Activated CD4-positive, CD25-positive, alpha-beta regulatory T cell (primary cell): ENCODE data around the gene TERT.
"Not testable (repeated sequence)": the region's sequence is repeated elsewhere in the genome, so short reads cannot be mapped to it uniquely, and the experiment has no call there.

Experiments used
- DNase-seq, 4 experiments: peaks; one replicate each; lab custom pipeline; 2025; lab: John Stamatoyannopoulos, UW

Gene TERT

DNA sequence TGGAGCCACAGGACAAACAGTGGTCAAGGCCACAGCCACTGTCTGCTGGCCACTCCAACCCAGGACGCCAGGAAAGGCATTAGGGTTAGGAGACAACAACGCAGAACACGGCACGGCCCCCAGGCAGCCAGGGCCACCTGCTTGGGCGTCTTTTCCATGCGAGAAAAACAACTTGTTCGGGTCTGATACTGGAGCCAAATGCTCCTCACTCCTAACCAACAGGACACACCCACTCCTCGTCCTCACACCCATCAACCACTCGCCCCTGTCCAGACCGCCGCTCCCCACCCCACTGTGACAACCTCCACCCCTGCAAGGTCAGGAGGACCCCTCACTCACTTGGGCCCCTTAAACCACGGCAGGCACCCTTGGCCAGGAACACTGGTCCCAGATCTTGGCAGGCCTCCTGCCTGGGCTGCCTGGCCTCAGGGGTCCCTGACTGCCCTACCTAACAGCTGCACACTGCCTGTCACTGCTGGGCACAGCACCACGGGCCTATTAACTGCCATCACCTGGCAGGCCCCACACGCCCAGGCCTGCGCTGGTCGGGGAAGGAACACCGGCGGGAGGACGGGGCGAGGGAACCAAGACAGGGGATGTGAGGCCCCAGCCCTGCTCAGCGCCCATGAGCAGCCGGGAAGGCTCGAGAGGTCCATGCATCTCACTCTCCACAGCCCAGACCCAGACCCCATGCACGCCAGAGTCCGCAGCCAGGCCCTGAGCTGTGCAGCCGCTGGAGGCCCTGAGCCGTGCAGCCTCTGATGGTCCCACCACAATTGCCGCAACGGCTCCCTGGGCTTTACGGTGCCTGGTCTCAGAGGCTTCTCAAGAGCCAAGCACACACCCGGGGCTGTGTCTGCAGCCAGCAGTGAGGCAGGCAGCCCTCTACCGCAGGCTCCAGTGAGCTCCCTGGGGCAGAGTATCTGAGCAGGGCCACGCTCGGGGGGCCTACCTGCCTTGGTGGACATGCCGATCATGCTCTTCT, 36.3 kb upstream of the TERT start:
- no peak for DNase-seq

DNA sequence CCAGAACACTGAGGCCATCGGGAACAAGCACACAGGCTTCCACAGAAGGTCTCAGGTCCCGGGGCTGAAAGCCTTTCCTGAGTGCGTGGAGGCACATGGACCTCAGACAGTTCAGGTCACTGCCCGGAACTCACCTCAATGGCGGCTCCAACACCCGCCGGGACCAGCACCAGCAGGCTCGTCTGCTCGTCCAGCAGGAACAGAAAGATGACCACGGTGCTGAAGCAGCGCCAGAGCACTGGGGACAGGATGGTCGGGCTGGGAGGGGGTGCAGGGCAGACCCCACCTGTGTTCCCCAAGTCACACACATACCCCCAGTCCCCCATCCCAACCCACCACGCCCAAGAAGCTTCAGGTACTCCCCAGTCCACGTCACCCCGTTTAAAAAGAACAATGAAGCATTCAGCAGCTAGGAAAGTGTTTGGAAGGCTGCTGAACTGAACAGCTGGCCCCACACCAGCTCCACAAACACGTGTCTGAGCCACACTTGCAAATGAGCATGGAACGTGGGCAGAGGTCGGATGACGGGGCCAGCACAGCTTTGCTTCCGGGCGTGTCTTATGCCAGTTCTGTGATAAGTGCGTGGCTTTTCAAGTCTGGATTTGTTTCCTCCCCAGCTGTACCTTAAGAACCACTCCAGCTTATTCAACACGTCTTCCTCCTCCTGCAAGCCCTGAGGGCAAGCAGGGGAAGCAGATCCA, 35.4 kb upstream of the TERT start:
- DNase-seq = no peak

DNA sequence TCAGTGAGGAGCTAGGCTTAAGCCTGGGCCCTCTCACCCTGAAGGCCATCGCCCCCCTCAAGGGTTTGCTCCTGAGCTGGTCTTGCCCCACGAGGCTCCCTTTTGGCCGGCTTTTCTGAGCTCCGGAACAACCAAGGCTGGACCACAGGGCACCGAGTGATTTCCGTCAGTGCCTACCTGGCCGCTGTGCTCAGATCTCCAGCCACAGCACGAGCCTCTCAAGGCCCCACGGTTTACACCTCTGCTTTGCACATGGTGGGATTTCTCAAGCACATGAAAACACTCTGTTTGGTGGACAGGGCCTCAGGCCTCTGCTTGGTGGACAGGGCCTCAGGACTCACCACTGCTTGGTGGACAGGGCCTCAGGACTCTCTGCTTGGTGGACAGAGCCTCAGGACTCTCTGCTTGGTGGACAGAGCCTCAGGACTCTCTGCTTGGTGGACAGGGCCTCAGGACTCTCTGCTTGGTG, 34.3 kb upstream of the TERT start:
- no peak for DNase-seq

DNA sequence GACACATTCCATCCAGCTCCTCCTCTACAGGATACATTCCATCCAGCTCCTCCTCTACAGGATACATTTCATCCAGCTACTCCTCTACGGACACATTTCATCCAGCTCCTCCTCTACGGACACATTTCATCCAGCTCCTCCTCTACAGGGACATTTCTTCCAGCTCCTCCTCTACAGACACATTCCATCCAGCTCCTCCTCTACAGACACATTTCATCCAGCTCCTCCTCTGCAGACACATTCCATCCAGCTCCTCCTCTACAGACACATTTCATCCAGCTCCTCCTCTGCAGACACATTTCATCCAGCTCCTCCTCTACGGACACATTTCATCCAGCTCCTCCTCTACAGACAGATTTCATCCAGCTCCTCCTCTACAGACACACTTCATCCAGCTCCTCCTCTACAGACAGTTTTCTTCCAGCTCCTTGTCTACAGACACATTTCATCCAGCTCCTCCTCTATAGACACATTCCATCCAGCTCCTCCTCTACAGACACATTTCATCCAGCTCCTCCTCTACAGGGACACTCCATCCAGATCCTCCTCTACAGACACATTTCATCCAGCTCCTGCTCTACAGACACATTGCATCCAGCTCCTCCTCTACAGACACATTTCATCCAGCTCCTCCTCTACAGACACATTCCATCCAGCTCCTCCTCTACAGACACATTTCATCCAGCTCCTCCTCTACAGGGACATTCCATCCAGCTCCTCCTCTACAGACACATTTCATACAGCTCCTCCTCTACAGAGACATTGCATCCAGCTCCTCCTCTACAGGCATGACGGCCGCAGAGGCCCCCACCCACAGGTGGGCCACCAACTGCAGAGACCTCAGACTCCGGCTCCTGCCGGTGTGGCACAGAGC, 33.6 kb upstream of the TERT start:
- not testable (repeated sequence) for DNase-seq

DNA sequence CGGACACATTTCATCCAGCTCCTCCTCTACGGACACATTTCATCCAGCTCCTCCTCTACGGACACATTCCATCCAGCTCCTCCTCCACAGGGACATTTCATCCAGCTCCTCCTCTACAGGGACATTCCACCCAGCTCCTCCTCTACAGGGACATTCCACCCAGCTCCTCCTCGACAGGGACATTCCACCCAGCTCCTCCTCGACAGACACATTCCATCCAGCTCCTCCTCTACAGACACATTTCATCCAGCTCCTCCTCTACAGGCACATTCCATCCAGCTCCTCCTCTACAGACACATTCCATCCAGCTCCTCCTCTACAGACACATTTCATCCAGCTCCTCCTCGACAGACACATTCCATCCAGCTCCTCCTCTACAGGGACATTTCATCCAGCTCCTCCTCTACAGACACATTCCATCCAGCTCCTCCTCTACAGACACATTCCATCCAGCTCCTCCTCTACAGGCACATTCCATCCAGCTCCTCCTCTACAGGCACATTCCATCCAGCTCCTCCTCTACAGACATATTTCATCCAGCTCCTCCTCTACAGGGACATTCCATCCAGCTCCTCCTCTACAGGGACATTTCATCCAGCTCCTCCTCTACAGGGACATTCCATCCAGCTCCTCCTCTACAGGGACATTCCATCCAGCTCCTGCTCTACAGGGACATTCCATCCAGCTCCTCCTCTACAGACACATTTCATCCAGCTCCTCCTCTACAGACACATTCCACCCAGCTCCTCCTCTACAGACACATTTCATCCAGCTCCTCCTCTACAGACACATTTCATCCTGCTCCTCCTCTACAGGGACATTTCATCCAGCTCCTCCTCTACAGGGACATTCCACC, 32.3 kb upstream of the TERT start:
- not testable (repeated sequence) for DNase-seq

DNA sequence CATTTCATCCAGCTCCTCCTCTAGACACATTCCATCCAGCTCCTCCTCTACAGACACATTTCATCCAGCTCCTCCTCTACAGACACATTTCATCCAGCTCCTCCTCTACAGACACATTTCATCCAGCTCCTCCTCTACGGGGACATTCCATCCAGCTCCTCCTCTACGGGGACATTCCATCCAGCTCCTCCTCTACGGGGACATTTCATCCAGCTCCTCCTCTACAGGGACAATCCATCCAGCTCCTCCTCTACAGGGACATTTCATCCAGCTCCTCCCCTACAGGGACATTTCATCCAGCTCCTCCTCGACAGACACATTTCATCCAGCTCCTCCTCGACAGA, 31.6 kb upstream of the TERT start:
- not testable (repeated sequence) for DNase-seq

DNA sequence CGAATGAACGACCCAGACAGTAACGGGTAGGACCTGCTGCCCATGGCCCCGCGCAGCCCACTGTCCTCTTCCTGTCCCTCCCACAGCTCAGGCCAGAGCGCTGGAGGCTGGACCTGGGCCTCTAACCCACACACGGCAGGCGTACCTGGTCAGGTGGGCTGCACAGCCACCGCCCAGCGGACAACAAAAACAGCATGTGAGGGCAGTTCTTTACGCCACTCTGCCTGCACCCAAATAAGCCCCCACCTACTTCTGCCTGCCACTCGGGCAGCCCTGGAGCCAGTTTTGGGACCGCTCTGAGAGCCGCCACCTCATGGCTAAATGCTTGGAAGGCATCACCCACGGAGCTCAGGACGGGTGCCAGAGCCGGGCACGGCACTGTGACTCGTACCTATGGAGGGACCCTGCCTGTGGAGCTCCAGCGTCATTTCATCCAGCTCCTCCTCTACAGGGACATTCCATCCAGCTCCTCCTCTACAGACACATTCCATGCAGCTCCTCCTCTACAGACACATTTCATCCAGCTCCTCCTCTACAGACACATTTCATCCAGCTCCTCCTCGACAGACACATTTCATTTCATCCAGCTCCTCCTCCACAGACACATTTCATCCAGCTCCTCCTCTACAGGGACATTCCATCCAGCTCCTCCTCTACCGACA, 31.1 kb upstream of the TERT start:
- DNase-seq = no peak

DNA sequence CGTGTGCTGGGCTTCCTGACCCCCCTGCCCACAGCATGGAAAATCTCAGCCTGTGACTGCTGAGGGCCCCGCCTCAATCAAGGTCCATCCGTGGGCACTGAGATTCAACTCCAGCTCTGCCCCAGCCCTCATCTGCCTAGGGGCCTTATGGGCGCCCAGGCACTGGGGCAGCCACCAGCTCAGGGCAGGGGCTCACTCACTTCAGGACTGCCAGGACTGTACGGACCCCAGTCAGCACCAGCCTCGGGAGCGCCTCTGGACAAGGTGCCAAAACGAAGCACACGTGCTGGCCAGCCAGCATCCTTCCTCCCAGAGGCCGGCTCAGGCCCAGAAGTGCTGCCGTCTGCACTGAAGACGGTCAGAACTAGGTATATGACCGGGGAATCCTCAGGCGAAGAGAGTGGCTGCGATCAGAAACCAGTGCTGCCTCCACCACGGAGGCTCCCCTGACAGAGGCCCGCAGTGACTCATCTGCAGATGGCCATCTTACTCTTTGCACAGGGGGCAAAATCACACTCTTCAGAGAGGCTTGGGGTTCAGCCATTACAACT, 30.4 kb upstream of the TERT start:
- DNase-seq = no peak

DNA sequence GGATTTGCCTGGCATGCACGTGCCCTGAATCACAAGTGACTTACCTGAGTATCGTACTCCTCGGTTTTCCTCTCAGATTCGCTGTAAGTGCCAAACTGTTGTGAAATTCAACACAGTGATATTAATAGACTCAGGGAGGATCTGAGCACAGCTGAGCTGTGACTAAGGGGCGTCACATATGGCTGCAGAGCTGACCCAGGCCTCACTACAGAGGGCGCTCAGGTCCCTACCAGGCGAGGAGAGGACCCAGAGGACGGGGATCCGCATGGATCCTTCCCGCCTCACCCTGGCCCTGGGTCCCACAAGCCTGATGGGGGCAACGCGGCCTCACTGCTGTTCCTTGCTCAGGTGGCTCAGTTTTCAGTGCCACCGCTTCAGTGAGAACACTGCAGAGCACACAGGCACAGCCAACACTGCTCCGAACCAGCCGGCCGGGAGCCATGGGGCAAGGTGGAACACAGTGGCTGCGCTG, 29.9 kb upstream of the TERT start:
- DNase-seq = no peak

DNA sequence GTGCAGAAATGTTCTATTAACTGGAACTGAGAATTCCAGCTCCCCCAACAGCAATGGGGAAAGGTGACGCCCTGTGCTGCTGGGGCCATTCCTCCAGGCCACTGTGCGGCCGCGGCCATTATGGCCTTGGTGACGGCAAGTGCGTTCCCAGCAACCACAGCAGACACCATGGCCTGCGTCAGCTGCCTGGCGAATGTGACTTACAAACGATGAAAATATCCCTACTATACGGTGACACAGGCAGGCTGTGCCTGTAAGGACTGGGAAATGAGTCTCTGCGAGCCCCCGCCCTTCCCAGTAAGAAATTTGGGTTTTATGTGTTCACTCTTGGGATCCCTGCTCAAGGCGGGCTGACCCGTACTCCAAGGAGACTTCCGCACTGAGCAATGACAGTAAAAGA, 29.4 kb upstream of the TERT start:
- DNase-seq = no peak

DNA sequence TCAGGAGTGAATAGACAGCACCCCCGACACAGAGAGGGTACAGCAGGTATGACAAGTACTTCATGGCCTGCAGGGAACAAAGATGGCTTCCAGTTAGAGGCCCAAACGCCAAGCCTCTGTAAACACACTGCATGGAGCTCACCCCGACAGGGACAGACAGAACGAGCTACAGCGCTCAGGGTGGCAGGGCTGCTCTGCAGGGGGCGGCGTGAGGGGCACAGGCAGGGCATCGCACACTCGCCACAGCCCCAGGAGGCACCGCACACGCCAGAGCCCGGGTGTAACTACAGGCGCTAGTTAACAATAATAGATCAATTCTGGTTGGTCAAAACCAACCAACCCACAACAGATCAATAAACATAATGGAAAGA, 28.9 kb upstream of the TERT start:
- DNase-seq = no peak

DNA sequence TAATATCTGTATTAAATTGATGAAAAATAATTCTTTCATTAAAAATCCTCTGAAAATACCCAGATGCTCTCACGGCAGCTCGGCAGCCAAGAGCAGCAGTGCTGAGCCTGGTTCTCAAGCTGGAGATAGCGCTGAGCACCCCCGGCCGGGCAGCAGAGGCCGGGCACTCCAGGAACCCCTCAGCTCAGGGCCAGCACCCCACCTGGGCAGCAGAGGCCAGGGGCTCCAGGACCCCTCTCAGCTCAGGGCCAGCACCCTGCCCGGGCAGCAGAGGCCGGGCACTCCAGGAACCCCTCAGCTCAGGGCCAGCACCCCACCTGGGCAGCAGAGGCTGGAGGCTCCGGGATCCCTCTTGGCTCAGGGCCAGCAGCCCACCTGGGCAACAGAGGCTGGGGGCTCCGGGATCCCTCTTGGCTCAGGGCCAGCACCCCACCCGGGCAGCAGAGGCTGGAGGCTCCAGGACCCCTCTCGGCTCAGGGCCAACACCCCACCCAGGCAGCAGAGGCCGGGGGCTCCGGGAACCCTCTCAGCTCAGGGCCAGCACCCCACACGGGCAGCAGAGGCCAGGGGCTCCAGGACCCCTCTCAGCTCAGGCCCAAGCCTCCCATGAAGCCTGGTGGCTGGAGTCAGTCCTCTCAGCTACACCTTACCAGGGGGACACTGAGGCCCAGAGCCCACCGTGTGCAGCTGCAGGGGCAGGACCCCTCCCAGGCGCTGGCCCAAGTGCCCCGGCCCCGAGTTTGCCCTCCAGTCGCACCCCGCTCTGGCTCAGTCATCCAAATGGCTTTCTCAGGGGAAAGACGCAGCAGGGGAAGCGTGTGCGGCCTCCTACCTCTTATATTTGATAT, 28.3 kb upstream of the TERT start:
- DNase-seq = no peak

DNA sequence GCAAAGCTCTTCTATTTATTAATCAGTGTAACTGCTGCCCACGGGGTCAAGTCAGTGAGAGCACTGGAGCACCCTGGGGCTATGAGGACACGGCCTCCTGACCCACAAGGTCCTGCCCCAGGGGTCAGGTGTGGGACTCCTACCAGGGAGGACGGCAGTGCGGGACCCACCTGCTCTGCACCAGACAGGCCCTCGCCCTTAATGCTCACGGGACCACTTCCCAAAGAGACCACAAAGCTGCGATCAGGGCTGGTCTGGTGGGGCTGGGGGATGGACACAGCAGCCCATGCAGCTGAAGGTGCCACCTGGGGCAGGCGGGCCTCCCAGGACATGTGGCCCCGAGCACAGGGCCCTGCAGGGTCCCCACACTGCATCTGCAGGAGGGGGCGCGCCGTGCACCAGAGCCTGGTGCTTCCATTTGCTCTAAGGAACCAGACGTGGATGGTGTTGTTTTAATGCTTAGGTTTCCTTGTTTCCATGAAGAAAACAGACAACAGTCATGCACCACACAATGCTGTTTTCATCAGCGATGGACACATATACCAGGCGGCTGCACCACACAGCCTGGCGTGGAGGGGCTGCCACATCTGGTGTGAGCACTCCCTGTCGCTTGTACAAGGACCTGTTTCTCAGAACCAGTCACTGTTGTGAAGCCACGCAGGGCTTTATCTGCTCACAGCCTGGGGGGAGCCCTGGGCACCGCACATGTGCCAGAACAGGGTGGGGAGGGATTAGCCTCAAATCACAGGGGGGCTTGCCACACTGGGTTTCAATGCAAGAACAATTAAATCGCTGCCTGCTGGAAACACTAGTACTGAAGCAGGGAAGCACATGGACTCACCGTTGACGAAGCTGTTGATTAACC, 27.4 kb upstream of the TERT start:
- DNase-seq = no peak

DNA sequence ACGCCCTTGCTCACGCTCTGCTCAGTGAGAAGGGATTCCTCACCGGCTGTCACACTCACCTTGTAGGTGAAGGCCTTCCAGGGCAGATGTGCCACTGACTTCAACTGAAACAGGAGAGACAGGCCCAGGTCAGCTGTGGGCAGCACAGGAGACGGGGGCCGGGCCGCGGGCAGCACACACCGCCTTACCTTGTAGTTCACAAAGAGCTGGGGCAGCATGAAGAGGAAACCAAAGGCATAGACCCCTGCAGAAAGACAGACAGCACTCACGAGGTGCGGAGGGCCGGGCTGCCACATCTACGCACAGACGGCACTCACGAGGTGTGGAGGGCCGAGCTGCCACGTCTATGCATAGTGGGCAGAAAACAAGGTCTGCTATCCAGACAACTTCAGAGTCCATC, 26.7 kb upstream of the TERT start:
- no peak for DNase-seq

DNA sequence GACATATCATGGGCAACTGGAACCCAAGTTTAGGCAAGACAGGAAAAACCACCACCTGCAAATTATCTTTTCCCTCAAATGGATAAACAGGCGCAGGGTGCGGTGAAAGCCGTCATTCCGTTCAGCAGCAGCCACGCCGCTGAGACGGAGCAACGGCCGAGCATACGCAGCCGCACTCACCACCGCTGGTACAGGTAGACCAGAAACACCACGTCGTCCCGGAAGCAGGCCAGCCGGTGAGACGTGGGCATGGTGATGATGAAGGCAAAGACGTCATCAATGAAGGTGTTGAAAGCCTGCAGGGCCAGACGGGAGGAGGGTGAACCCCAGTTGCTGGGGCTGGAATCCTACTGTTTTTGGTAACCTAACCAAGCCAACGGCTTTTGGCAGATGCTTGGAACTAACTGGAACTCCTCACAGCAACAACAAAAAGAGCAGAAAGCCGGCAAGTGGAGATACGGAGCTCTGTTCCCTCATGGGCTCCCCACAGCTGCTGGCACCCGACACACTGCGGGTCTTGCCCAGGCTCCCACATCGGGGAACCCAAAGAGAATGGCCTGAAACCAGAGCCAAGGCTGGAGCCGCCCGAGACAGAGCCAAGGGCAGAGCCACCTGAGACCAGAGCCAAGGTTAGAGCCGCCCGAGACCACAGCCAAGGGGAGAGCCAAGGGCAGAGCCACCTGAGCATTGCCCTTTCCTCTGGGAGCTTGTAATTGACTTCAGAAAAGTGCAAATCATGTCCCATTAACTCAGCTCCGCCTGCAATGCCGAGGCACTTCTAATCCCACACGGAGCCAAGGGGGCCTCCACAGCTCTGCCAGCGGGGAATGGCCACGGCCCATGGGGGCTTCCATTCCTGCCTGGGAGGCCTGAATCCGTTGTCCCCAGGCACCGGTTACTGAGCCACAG, 25.8 kb upstream of the TERT start:
- DNase-seq = no peak

DNA sequence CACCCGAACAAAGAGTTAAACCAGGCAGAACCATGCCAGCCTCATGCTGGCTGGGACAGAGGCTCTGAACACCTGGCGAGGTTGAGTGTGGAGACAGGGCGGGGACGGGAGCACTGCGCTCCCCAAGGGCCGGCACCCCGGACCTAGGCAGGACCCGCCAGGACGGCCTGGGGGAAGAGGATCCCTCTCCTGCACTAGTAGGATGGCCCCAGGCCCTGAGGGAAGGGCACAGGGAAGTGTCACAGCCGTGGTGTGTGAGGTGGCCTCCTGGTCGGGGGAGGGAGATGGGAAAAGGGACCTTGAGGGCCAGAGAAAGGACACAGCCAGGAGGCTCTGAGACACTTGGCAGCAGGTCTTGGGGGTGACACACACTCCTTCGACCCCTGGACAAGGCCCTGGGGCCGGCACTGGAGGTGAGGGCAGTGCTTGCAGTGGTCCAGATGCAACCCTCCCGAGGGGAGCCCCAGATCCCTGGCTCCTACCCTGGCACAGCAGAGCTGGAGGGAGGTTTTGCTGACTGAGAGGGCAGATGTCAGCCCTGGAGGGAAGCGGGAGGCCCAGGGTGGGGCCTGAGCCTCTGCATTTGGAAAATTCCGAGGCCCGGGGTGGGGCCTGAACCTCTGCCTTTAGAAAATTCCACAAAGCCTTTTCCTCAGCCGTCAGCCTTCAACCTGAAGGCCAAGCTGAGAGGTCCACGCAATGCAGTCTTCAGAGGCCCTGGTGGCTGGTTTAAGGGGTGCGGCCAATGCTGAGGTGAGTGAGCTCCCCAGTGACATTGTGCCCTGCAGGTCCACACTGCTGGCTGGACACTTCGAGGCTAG, 24.8 kb upstream of the TERT start:
- DNase-seq = no peak
